H1 (cell line): ENCODE results near the gene UBN2.

Experiments used
- CREB1 ChIP-seq: IDR thresholded peaks from 2 replicates; pipeline ENCODE4 v1.6.1; 2012; ENCODE audit warnings: inconsistent platforms
- EP300 ChIP-seq, 2 experiments: IDR thresholded peaks; 1 replicate in 1 of 2; 2 replicates in 1 of 2; pipeline ENCODE4 v1.6.1; 2011 to 2012; ENCODE audit warnings: low read depth in 2 of 2, low read length in 2 of 2, mild to moderate bottlenecking in 2 of 2, borderline replicate concordance in 1 of 2, inconsistent platforms in 1 of 2, moderate library complexity in 1 of 2
- EZH2 ChIP-seq: fragments of 200-600 bp; sonication (generic); IDR thresholded peaks from 2 replicates; pipeline ENCODE4 v1.7.1; 2012; ENCODE audit warnings: low read depth, mild to moderate bottlenecking, moderate library complexity, low read length, inconsistent platforms; ENCODE audit not compliant: severe bottlenecking
- PHF8 ChIP-seq: fragments of 200-600 bp; sonication (generic); conservative IDR thresholded peaks from 2 replicates; pipeline ENCODE4 v1.7.1; 2012; ENCODE audit warnings: low read depth, mild to moderate bottlenecking, inconsistent platforms, low read length, moderate library complexity
- POLR2A ChIP-seq, 2 experiments: IDR thresholded peaks; 1 replicate in 1 of 2; 2 replicates in 1 of 2; pipeline ENCODE4 v1.6.1; 2011; ENCODE audit warnings: low read depth in 2 of 2, low read length in 2 of 2, mild to moderate bottlenecking in 2 of 2; ENCODE audit errors: control extremely low read depth in 1 of 2
- POLR2AphosphoS5 ChIP-seq: IDR thresholded peaks from 2 replicates; pipeline ENCODE4 v1.6.1; 2011; ENCODE audit warnings: low read depth, low read length
- RAD21 ChIP-seq, 2 experiments: IDR thresholded peaks in 1 of 2; conservative IDR thresholded peaks in 1 of 2; 2 replicates each; pipeline ENCODE4 v1.6.1; 2011; ENCODE audit warnings: low read depth in 2 of 2, low read length in 2 of 2, improper control_type of control experiment in 1 of 2, inconsistent platforms in 1 of 2, mild to moderate bottlenecking in 1 of 2, moderate library complexity in 1 of 2
- SIN3A ChIP-seq, 2 experiments: IDR thresholded peaks in 1 of 2; conservative IDR thresholded peaks in 1 of 2; 2 replicates each; pipeline ENCODE4 v1.6.1; 2011 to 2012; ENCODE audit warnings: low read length in 2 of 2, improper control_type of control experiment in 1 of 2, low read depth in 1 of 2, mild to moderate bottlenecking in 1 of 2
- SP1 ChIP-seq: IDR thresholded peaks from 2 replicates; pipeline ENCODE4 v1.6.1; 2011; ENCODE audit warnings: low read depth, low read length
- YY1 ChIP-seq: IDR thresholded peaks from 2 replicates; pipeline ENCODE4 v1.6.1; 2011; ENCODE audit warnings: low read depth, mild to moderate bottlenecking, low read length
- ZNF274 ChIP-seq: IDR thresholded peaks from 2 replicates; pipeline ENCODE4 v1.7.0; 2012; ENCODE audit warnings: low read length, borderline replicate concordance; ENCODE audit errors: extremely low read depth
- TF ChIP-seq, protein P1 (sequence below), 3 experiments: IDR thresholded peaks; 1 replicate in 2 of 3; 2 replicates in 1 of 3; pipeline versions ENCODE4 v1.5.1 to v1.6.1; 2011; ENCODE audit warnings: low read length in 3 of 3, mild to moderate bottlenecking in 3 of 3, inconsistent platforms in 2 of 3, low read depth in 1 of 3, moderate library complexity in 1 of 3; ENCODE audit not compliant: insufficient read depth in 1 of 3; ENCODE audit errors: control extremely low read depth in 1 of 3

DNA sequence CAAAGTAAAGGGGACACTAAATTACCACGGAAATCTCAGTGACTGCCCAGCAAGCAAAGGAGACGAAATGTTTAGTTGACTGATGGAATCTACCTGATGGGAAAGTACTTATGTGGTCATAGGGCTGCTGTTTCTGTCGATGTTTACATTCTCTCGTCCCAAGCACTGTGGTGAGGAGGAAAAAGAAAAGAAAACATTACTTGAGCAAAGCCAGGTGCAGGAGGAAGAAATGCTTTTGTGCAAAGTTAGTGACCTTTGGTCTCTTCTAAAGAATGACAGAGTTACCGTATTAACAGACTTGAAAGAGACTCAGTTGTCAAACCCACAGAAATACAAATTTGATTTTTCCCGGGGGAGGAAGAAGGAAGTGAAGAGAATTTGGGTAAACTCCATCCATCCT, 66.8 kb downstream of the UBN2 start:
- TF ChIP-seq RAD21 (IDR thresholded peaks at IDR 0.05 in 1 of 2, conservative IDR thresholded peaks at IDR 0.05 in 1 of 2; ENCODE audit: low read depth in 2 of 2, low read length in 2 of 2) = no peak
- TF ChIP-seq, protein P1, sequence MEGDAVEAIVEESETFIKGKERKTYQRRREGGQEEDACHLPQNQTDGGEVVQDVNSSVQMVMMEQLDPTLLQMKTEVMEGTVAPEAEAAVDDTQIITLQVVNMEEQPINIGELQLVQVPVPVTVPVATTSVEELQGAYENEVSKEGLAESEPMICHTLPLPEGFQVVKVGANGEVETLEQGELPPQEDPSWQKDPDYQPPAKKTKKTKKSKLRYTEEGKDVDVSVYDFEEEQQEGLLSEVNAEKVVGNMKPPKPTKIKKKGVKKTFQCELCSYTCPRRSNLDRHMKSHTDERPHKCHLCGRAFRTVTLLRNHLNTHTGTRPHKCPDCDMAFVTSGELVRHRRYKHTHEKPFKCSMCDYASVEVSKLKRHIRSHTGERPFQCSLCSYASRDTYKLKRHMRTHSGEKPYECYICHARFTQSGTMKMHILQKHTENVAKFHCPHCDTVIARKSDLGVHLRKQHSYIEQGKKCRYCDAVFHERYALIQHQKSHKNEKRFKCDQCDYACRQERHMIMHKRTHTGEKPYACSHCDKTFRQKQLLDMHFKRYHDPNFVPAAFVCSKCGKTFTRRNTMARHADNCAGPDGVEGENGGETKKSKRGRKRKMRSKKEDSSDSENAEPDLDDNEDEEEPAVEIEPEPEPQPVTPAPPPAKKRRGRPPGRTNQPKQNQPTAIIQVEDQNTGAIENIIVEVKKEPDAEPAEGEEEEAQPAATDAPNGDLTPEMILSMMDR (IDR thresholded peaks at IDR 0.05; ENCODE audit: control extremely low read depth in 1 of 3, insufficient read depth in 1 of 3, low read depth in 1 of 3, low read length in 3 of 3) = no peak
- no peak for TF ChIP-seq CREB1
- TF ChIP-seq YY1 = no peak
- TF ChIP-seq SIN3A (conservative IDR thresholded peaks at IDR 0.05 in 1 of 2, IDR thresholded peaks at IDR 0.05 in 1 of 2; ENCODE audit: low read depth in 1 of 2, low read length in 2 of 2) = no peak
- TF ChIP-seq EZH2 = no peak
- TF ChIP-seq SP1 = no peak
- no peak for TF ChIP-seq ZNF274
- TF ChIP-seq POLR2A (IDR thresholded peaks at IDR 0.05; ENCODE audit: control extremely low read depth in 1 of 2, low read depth in 2 of 2, low read length in 2 of 2) = no peak
- no peak for TF ChIP-seq POLR2AphosphoS5
- no peak for TF ChIP-seq PHF8
- TF ChIP-seq EP300 (IDR thresholded peaks at IDR 0.05; ENCODE audit: borderline replicate concordance in 1 of 2, low read depth in 2 of 2, low read length in 2 of 2) = no peak
